Endodermal cell (in vitro differentiated cells): ENCODE results near the gene FSTL1. TPM values are rescaled to one million over a fixed set of nuclear protein-coding genes. Genes with fewer than 3 reads are reported as not detected.
"Not testable (repeated sequence)": the region's sequence is repeated elsewhere in the genome, so short reads cannot be mapped to it uniquely, and the experiment has no call there.

Experiments used
- DNase-seq: peaks from one replicate; pipeline ENCODE4 v3.0.0-alpha.2; 2017
- H3K27ac ChIP-seq: 2 replicates; pipeline ENCODE4 v1.5.1; 2013; ENCODE audit warnings: mild to moderate bottlenecking, low read depth, low read length, moderate library complexity
- H3K27me3 ChIP-seq: 2 replicates; pipeline ENCODE4 v1.6.1; 2013; ENCODE audit warnings: mild to moderate bottlenecking, low read length, moderate library complexity; ENCODE audit not compliant: insufficient read depth, control insufficient read depth, poor library complexity, severe bottlenecking
- H3K36me3 ChIP-seq: 2 replicates; pipeline ENCODE4 v1.7.0; 2013; ENCODE audit warnings: mild to moderate bottlenecking, low read length, moderate library complexity; ENCODE audit not compliant: control insufficient read depth, insufficient read depth
- H3K4me1 ChIP-seq: one replicate; pipeline ENCODE4 v1.7.0; 2013; ENCODE audit warnings: low read length; ENCODE audit not compliant: control insufficient read depth, insufficient read depth
- H3K4me3 ChIP-seq: 2 replicates; pipeline ENCODE4 v1.5.1; 2013; ENCODE audit warnings: mild to moderate bottlenecking, low read length, moderate library complexity
- H3K9ac ChIP-seq: 2 replicates; pipeline ENCODE4 v1.6.1; 2013; ENCODE audit warnings: mild to moderate bottlenecking, low read length, moderate library complexity; ENCODE audit not compliant: poor library complexity, severe bottlenecking; ENCODE audit errors: extremely low read depth
- H3K9me3 ChIP-seq: 2 replicates; pipeline ENCODE4 v1.6.1; 2013; ENCODE audit warnings: mild to moderate bottlenecking, low read length, moderate library complexity; ENCODE audit not compliant: control insufficient read depth
- H3K27ac Mint-ChIP-seq: 2 replicates; pipeline ENCODE4 v1.8.0; 2020; ENCODE audit warnings: mixed read lengths
- H3K27me3 Mint-ChIP-seq: 2 replicates; pipeline ENCODE4 v1.8.0; 2021; ENCODE audit warnings: mild to moderate bottlenecking, mixed read lengths; ENCODE audit not compliant: insufficient read depth
- H3K36me3 Mint-ChIP-seq: 2 replicates; pipeline ENCODE4 v1.8.0; 2020; ENCODE audit warnings: low read depth, mixed read lengths
- H3K4me1 Mint-ChIP-seq: 2 replicates; pipeline ENCODE4 v1.8.0; 2020; ENCODE audit warnings: mixed read lengths
- H3K4me3 Mint-ChIP-seq: 2 replicates; pipeline ENCODE4 v1.8.0; 2020; ENCODE audit warnings: mild to moderate bottlenecking, moderate library complexity, mixed read lengths
- H3K9me3 Mint-ChIP-seq: 2 replicates; pipeline ENCODE4 v1.8.0; 2020; ENCODE audit warnings: mild to moderate bottlenecking, mixed read lengths
- WGBS, 2 experiments: methylation state at CpG; one replicate each; pipeline versions ENCODE4 v1.1.5 to v1.1.7; 2013; ENCODE audit warnings: missing lambda C conversion rate in 2 of 2, mixed read lengths in 1 of 2; ENCODE audit not compliant: insufficient coverage in 1 of 2, insufficient read length in 1 of 2; 5-methylcytosine and 5-hydroxymethylcytosine counted together
- total RNA-seq, 2 donors: library from RNA; stranded (reverse); fragmentation: NEBNext Ultra II Directional in 1 of 2; extraction: Animal tissue kit (Norgen Biotek cat#: 25700) in 1 of 2; gene quantifications; 2 replicates in 1 of 2; 3 replicates in 1 of 2; pipeline ENCODE4 v1.2.1, GENCODE V29; 2021
- TF ChIP-seq, protein P1 (sequence below): fragments of 200-600 bp; sonication (generic); conservative IDR thresholded peaks from 2 replicates; pipeline ENCODE4 v1.5.0; 2021; ENCODE audit warnings: antibody characterized with exemption, mild to moderate bottlenecking

FSTL1 gene
- total RNA-seq, 2 donors from 2014 or later = 309 to 379 TPM

DNA sequence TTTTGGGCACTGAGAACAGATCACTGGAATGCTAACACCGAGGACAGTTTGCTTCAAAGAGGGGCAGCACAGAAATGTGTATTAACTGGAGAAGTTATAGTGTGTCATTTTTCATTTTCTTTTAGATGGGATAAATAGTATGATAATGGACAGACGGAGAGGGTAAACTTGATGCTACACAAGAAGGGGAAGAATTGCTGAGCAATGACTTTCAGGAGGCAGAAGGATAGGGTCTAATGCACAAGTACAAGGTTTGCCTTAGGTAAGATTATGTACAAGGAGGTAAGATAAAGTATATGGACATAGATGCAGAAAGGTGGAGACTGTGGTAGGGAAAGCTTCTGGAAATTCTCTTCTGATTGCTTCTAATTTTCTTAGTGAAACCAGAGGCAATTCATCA is 69.3 kb downstream of the FSTL1 start:
- H3K36me3 Mint-ChIP-seq = no peaks in the 10 kb centered on the region
- H3K27ac Mint-ChIP-seq = no peak overlapping the region
- Histone ChIP-seq H3K4me3 (no peak overlapping the region), H3K9ac (no peak overlapping the region), H3K27ac (no peak overlapping the region), H3K27me3 (no peaks in the 10 kb centered on the region), H3K4me1 (no peaks in the 10 kb centered on the region), H3K36me3 (no peaks in the 10 kb centered on the region), H3K9me3 (no peaks in the 10 kb centered on the region)
- WGBS, 2 experiments = 87 to 91% methylated on average over 2 of the region's 2 CpGs
- H3K9me3 Mint-ChIP-seq = peaks cover 8% of the 10 kb centered on the region
- TF ChIP-seq, protein P1, sequence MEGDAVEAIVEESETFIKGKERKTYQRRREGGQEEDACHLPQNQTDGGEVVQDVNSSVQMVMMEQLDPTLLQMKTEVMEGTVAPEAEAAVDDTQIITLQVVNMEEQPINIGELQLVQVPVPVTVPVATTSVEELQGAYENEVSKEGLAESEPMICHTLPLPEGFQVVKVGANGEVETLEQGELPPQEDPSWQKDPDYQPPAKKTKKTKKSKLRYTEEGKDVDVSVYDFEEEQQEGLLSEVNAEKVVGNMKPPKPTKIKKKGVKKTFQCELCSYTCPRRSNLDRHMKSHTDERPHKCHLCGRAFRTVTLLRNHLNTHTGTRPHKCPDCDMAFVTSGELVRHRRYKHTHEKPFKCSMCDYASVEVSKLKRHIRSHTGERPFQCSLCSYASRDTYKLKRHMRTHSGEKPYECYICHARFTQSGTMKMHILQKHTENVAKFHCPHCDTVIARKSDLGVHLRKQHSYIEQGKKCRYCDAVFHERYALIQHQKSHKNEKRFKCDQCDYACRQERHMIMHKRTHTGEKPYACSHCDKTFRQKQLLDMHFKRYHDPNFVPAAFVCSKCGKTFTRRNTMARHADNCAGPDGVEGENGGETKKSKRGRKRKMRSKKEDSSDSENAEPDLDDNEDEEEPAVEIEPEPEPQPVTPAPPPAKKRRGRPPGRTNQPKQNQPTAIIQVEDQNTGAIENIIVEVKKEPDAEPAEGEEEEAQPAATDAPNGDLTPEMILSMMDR = no peak
- DNase-seq = no peak
- H3K4me1 Mint-ChIP-seq = no peaks in the 10 kb centered on the region
- H3K4me3 Mint-ChIP-seq = no peak overlapping the region
- H3K27me3 Mint-ChIP-seq = no peaks in the 10 kb centered on the region

DNA sequence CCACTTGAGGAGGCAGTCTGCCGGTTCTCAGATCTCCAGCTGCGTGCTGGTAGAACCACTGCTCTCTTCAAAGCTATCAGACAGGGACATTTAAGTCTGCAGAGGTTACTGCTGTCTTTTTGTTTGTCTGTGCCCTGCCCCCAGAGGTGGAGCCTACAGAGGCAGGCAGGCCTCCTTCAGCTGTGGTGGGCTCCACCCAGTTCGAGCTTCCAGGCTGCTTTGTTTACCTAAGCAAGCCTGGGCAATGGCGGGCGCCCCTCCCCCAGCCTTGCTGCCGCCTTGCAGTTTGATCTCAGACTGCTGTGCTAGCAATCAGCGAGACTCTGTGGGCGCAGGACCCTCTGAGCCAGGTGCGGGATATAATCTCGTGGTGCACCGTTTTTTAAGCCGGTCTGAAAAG is 72.8 kb downstream of the FSTL1 start:
- H3K36me3 ChIP-seq, H3K27me3 Mint-ChIP-seq, H3K36me3 Mint-ChIP-seq, H3K4me1 Mint-ChIP-seq, H3K4me3 ChIP-seq, H3K27ac Mint-ChIP-seq, DNase-seq, H3K9me3 Mint-ChIP-seq, H3K27me3 ChIP-seq, H3K4me1 ChIP-seq, H3K27ac ChIP-seq, H3K9ac ChIP-seq, H3K4me3 Mint-ChIP-seq, H3K9me3 ChIP-seq: not testable (repeated sequence)
- 67% methylated on average over 4 of the region's 12 CpGs; no CpG with 5 or more reads in 1 of the 2 experiments for WGBS, 2 experiments

DNA sequence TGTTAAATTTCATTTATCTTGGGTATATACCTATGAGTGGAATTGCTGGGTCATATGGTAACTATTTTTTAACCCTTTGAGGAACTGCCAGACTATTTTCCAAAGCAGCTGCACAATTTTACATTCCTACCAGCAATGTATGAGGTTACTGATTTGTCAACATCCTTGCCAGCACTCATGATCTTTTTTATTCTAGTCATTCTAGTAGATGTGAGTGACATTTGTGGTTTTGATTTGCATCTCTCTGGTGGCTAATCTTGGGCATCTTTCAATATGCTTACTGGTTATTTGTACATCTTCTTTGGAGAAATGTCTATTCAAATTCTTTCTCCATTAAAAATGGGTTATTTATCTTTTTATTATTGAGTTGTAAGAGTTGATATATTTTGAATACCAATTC is 80.3 kb downstream of the FSTL1 start:
- no peaks in the 10 kb centered on the region for H3K9me3 ChIP-seq
- Mint-ChIP-seq H3K27ac (no peak overlapping the region), H3K4me3 (no peak overlapping the region)

DNA sequence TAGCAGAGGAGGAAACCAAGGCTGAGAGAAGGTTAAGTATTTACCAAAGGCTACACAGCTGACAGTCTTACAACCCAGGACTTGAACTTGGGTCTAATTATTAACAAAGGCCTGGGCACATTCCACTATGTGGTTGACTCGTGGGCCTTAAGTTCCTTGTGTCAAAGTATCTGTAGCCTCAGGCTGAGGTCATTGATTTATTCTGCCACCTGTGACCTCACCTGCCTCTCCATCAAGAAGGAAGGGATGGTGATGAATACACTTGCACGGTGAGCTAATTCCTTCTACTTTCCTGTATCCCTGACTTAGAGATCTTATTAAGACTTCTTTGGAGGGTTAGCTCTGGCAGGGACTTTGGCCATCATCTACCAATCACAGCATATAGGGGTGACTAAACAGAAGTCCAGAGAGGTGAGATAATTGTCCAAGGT is 81.7 kb downstream of the FSTL1 start:
- Mint-ChIP-seq H3K27ac (no peak overlapping the region), H3K9me3 (no peaks in the 10 kb centered on the region), H3K27me3 (peaks cover 8% of the 10 kb centered on the region), H3K4me3 (no peak overlapping the region), H3K4me1 (no peaks in the 10 kb centered on the region), H3K36me3 (no peaks in the 10 kb centered on the region)
- H3K27ac ChIP-seq = no peak overlapping the region
- H3K27me3 ChIP-seq = peaks cover 8% of the 10 kb centered on the region
- DNase-seq = no peak
- no peak overlapping the region for H3K9ac ChIP-seq
- H3K36me3 ChIP-seq = no peaks in the 10 kb centered on the region
- H3K9me3 ChIP-seq = no peaks in the 10 kb centered on the region
- TF ChIP-seq, protein P1 = no peak
- no peak overlapping the region for H3K4me3 ChIP-seq
- no peaks in the 10 kb centered on the region for H3K4me1 ChIP-seq
- WGBS, 2 experiments = 78 to 81% methylated on average over 1 to 2 of the region's 2 CpGs

More for the DNA sequence above, 80.3 kb downstream of the FSTL1 start:
- H3K4me3 ChIP-seq = no peak overlapping the region
- TF ChIP-seq, protein P1 = no peak
- no peak overlapping the region for H3K9ac ChIP-seq
- no peak for DNase-seq
- Mint-ChIP-seq H3K4me1 (no peaks in the 10 kb centered on the region), H3K27me3 (peaks cover 8% of the 10 kb centered on the region), H3K36me3 (no peaks in the 10 kb centered on the region), H3K9me3 (no peaks in the 10 kb centered on the region)
- H3K36me3 ChIP-seq = no peaks in the 10 kb centered on the region
- no peak overlapping the region for H3K27ac ChIP-seq
- H3K27me3 ChIP-seq = peaks cover 8% of the 10 kb centered on the region
- no peaks in the 10 kb centered on the region for H3K4me1 ChIP-seq
